HEK293 (cell line): ENCODE measurements around the gene TARS3.

Experiments used
- CTCF ChIA-PET: fragments of 350-600 bp; formaldehyde crosslinking; extraction: SDS; loops from one replicate; lab custom pipeline; 2021; ENCODE audit warnings: antibody characterized with exemption; lab: Yijun Ruan, JAX
- POLR2A ChIA-PET: fragments of 300-600 bp; formaldehyde crosslinking; extraction: SDS; loops from one replicate; lab custom pipeline; 2020; ENCODE audit warnings: antibody characterized with exemption, inconsistent platforms; lab: Yijun Ruan, JAX
- H3K27ac ChIP-seq: fragments of 200-500 bp; sonication (Bioruptor generic); 2 replicates; pipeline ENCODE4 v1.5.1; 2014; ENCODE audit warnings: low read depth, low read length, control low read depth, inconsistent platforms; ENCODE audit errors: extremely low read depth
- H3K36me3 ChIP-seq, 2 experiments: fragments of 200-500 bp in 1 of 2; sonication (Bioruptor generic) in 1 of 2; 1 replicate in 1 of 2; 2 replicates in 1 of 2; pipeline ENCODE4 v1.5.1; 2014 to 2017; ENCODE audit warnings: inconsistent platforms in 2 of 2, low read length in 2 of 2; ENCODE audit not compliant: control insufficient read depth in 2 of 2, insufficient read depth in 1 of 2
- H3K4me1 ChIP-seq: fragments of 200-500 bp; sonication (Bioruptor generic); 2 replicates; pipeline ENCODE4 v1.5.1; 2014; ENCODE audit warnings: mild to moderate bottlenecking, low read length, inconsistent platforms; ENCODE audit not compliant: control insufficient read depth, insufficient read depth
- H3K4me3 ChIP-seq: 2 replicates; pipeline ENCODE4 v1.5.1; 2011; ENCODE audit warnings: low read depth, mild to moderate bottlenecking, control low read depth, low read length, moderate library complexity
- H3K9me3 ChIP-seq: fragments of 200-500 bp; sonication (Bioruptor generic); 2 replicates; pipeline ENCODE4 v1.5.1; 2014; ENCODE audit warnings: low read depth, low read length, inconsistent platforms; ENCODE audit not compliant: control insufficient read depth, insufficient read depth
- AEBP2 ChIP-seq: fragments of 450-650 bp; formaldehyde crosslinking; IDR thresholded peaks from 2 replicates; pipeline ENCODE4 v1.5.1; 2016; ENCODE audit warnings: missing biosample characterization, missing genetic modification characterization, borderline replicate concordance
- REPIN1 ChIP-seq: fragments of 450-650 bp; formaldehyde crosslinking; IDR thresholded peaks from 2 replicates; pipeline ENCODE4 v1.5.1; 2017; ENCODE audit warnings: missing biosample characterization, missing genetic modification characterization, low read depth
- SP3 ChIP-seq: fragments of 450-650 bp; formaldehyde crosslinking; IDR thresholded peaks from 2 replicates; pipeline ENCODE4 v1.5.1; 2016; ENCODE audit warnings: missing biosample characterization, missing genetic modification characterization
- TSHZ1 ChIP-seq: fragments of 450-650 bp; formaldehyde crosslinking; IDR thresholded peaks from 2 replicates; pipeline ENCODE4 v1.5.1; 2016; ENCODE audit warnings: missing biosample characterization, missing genetic modification characterization, borderline replicate concordance
- ZNF121 ChIP-seq: fragments of 450-650 bp; formaldehyde crosslinking; IDR thresholded peaks from 2 replicates; pipeline ENCODE4 v1.5.1; 2016; ENCODE audit warnings: missing biosample characterization, missing genetic modification characterization
- ZNF133 ChIP-seq: fragments of 450-650 bp; formaldehyde crosslinking; IDR thresholded peaks from 2 replicates; pipeline ENCODE4 v1.5.1; 2016; ENCODE audit warnings: missing biosample characterization, missing genetic modification characterization
- ZNF140 ChIP-seq: fragments of 450-650 bp; formaldehyde crosslinking; IDR thresholded peaks from 2 replicates; pipeline ENCODE4 v1.5.1; 2016; ENCODE audit warnings: missing biosample characterization, missing genetic modification characterization
- ZNF174 ChIP-seq: fragments of 450-650 bp; formaldehyde crosslinking; IDR thresholded peaks from 2 replicates; pipeline ENCODE4 v1.5.0; 2017; ENCODE audit warnings: missing biosample characterization, mild to moderate bottlenecking, missing genetic modification characterization
- ZNF211 ChIP-seq: fragments of 450-650 bp; formaldehyde crosslinking; IDR thresholded peaks from 2 replicates; pipeline ENCODE4 v1.5.1; 2016; ENCODE audit warnings: low read depth, missing biosample characterization, missing genetic modification characterization
- ZNF239 ChIP-seq: fragments of 450-650 bp; formaldehyde crosslinking; IDR thresholded peaks from 2 replicates; pipeline ENCODE4 v1.5.1; 2016; ENCODE audit warnings: missing biosample characterization, missing genetic modification characterization
- ZNF354C ChIP-seq: fragments of 450-650 bp; formaldehyde crosslinking; IDR thresholded peaks from 2 replicates; pipeline ENCODE4 v1.5.1; 2016; ENCODE audit warnings: missing biosample characterization, missing genetic modification characterization, low read depth, borderline replicate concordance
- ZNF362 ChIP-seq: fragments of 450-650 bp; formaldehyde crosslinking; IDR thresholded peaks from 2 replicates; pipeline ENCODE4 v1.5.1; 2016; ENCODE audit warnings: missing biosample characterization, missing genetic modification characterization
- ZNF48 ChIP-seq: fragments of 450-650 bp; formaldehyde crosslinking; IDR thresholded peaks from 2 replicates; pipeline ENCODE4 v1.5.1; 2016; ENCODE audit warnings: missing biosample characterization, missing genetic modification characterization
- ZNF544 ChIP-seq: fragments of 450-650 bp; formaldehyde crosslinking; IDR thresholded peaks from 2 replicates; pipeline ENCODE4 v1.5.0; 2017; ENCODE audit warnings: missing biosample characterization, missing genetic modification characterization
- ZNF585B ChIP-seq: fragments of 450-650 bp; formaldehyde crosslinking; IDR thresholded peaks from 2 replicates; pipeline ENCODE4 v1.5.1; 2016; ENCODE audit warnings: missing biosample characterization, missing genetic modification characterization
- ZNF600 ChIP-seq: fragments of 450-650 bp; formaldehyde crosslinking; IDR thresholded peaks from 2 replicates; pipeline ENCODE4 v1.5.1; 2016; ENCODE audit warnings: missing biosample characterization, missing genetic modification characterization
- ZNF654 ChIP-seq: fragments of 450-650 bp; formaldehyde crosslinking; IDR thresholded peaks from 2 replicates; pipeline ENCODE4 v1.5.1; 2016; ENCODE audit warnings: low read depth, missing biosample characterization, missing genetic modification characterization
- ZNF747 ChIP-seq: fragments of 450-650 bp; formaldehyde crosslinking; IDR thresholded peaks from 2 replicates; pipeline ENCODE4 v1.5.1; 2016; ENCODE audit warnings: missing biosample characterization, missing genetic modification characterization
- ZNF792 ChIP-seq: fragments of 450-650 bp; formaldehyde crosslinking; IDR thresholded peaks from 2 replicates; pipeline ENCODE4 v1.5.1; 2016; ENCODE audit warnings: missing biosample characterization, missing genetic modification characterization
- ZSCAN23 ChIP-seq: fragments of 450-650 bp; formaldehyde crosslinking; IDR thresholded peaks from 2 replicates; pipeline ENCODE4 v1.5.1; 2016; ENCODE audit warnings: missing biosample characterization, missing genetic modification characterization

The TARS3 gene

GRCh38 chr15:101709466-101709865 is 14.8 kb downstream of the TARS3 start:
- TF ChIP-seq ZNF174 (tag by site-specific recombination) (no peak), ZNF654 (no peak), ZNF585B (tag by site-specific recombination) (no peak)
- CTCF ChIA-PET: interaction anchor here (0.9 to 1.4 kb wide), 2 partner anchors 13 to 207 kb away, joined by 4 to 5 read pairs; no protein-coding TSS in a partner anchor
- H3K4me1 ChIP-seq: no peaks in the 10 kb centered on the region
- no peak overlapping the region for H3K27ac ChIP-seq
- no peak overlapping the region for H3K4me3 ChIP-seq
- H3K9me3 ChIP-seq: no peaks in the 10 kb centered on the region
- POLR2A ChIA-PET: interaction anchor here (1.5 kb wide), 1 partner anchor 14 kb away, joined by 4 read pairs; the partner anchor contains the start of gene TARS3
- peaks cover 66 to 78% of the 10 kb centered on the region in 2 experiments for H3K36me3 ChIP-seq

- CTCF ChIA-PET: interaction anchor here (0.6 kb wide), 1 partner anchor 122 kb away, joined by 4 read pairs; no protein-coding TSS in a partner anchor
Observed at GRCh38 chr15:101707983-101708382, 16.3 kb downstream of the TARS3 start.

GRCh38 chr15:101702077-101702476 is 22.2 kb downstream of the TARS3 start:
- POLR2A ChIA-PET: no interaction called here

More at GRCh38 chr15:101707983-101708382, 16.3 kb downstream of the TARS3 start:
- TF ChIP-seq ZNF362 (tag by site-specific recombination): peak; percentile 84; the same call in 1 of the 2 replicates
- no peak for TF ChIP-seq ZNF544 (tag by site-specific recombination)
- Histone ChIP-seq H3K27ac (no peak overlapping the region), H3K9me3 (no peaks in the 10 kb centered on the region), H3K4me3 (no peak overlapping the region), H3K4me1 (no peaks in the 10 kb centered on the region), H3K36me3 (peaks cover 66 to 77% of the 10 kb centered on the region in 2 experiments)
- POLR2A ChIA-PET: no interaction called here

More at GRCh38 chr15:101702077-101702476, 22.2 kb downstream of the TARS3 start:
- peaks cover 81 to 90% of the 10 kb centered on the region in 2 experiments for H3K36me3 ChIP-seq
- no peak overlapping the region for H3K4me3 ChIP-seq
- no peak overlapping the region for H3K27ac ChIP-seq
- CTCF ChIA-PET: no interaction called here
- H3K4me1 ChIP-seq: no peaks in the 10 kb centered on the region
- no peak for TF ChIP-seq REPIN1
- TF ChIP-seq ZNF211 (tag by site-specific recombination): no peak
- no peak for TF ChIP-seq AEBP2 (tag by site-specific recombination)
- no peak for TF ChIP-seq ZNF792 (tag by site-specific recombination)
- TF ChIP-seq ZSCAN23 (tag by site-specific recombination): no peak
- TF ChIP-seq ZNF140: no peak
- TF ChIP-seq ZNF354C (tag by site-specific recombination): no peak
- no peak for TF ChIP-seq ZNF747 (tag by site-specific recombination)
- TF ChIP-seq SP3 (tag by site-specific recombination): no peak
- TF ChIP-seq ZNF133: no peak
- TF ChIP-seq TSHZ1 (tag by site-specific recombination): no peak
- TF ChIP-seq ZNF600 (tag by site-specific recombination): no peak
- TF ChIP-seq ZNF48: no peak
- no peak for TF ChIP-seq ZNF239 (tag by site-specific recombination)
- TF ChIP-seq ZNF121 (tag by site-specific recombination): no peak
- no peaks in the 10 kb centered on the region for H3K9me3 ChIP-seq
